Stimulated activated CD8-positive, alpha-beta memory T cell treated with anti-CD3 and anti-CD28 coated beads, Interleukin-7, amount 100 ng/mL, for 48 hours (primary cell): ENCODE measurements around the gene MPP2.

ENCODE experiments used
- DNase-seq, 2 donors: peaks; one replicate each; pipeline ENCODE4 v3.0.0-alpha.2; 2020; ENCODE audit warnings: low read depth in 1 of 2; ENCODE audit errors: extremely low read depth in 1 of 2

Gene MPP2

DNA sequence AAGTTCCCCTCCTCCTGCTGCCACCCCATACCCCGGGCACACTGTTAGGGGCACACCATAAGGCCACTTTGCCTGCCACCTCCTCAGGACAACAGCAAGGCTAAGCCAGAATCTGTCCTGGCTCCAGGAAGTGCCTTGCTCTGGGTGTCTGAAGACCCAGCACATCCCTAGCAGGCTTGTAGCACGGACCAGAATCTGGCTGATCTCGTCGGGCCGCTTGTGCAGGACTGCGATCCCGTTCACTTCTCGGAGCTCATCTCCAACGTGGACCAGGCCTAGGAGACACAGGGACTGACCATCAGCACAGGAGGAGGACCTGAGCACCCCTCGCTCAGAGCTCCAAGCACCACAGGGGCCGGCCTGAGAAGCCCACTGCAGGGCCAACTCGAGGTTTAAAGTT lies 81.8 kb downstream of the MPP2 start:
- no peak for DNase-seq
